HCT116 (cell line): ENCODE measurements around the gene NOLC1. TPM values are rescaled to one million over a fixed set of nuclear protein-coding genes. Genes with fewer than 3 reads are reported as not detected.

ENCODE experiments used
- ATAC-seq: fragments of 200-7000 bp; cut with Tn5 transposase; 2 replicates; pipeline ENCODE4 v1.9.1; 2020; ENCODE audit warnings: mild to moderate bottlenecking, moderate library complexity
- BruUV-seq: library from RNA; stranded (reverse); fragments of 400-500 nt; replicated peaks from 2 replicates; lab custom pipeline; 2021; lab: Mats Ljungman, UMichigan
- CTCF ChIA-PET: fragments of 300-600 bp; sonication (Branson Sonifier 250); formaldehyde crosslinking; loops from one replicate; lab custom pipeline; 2021; ENCODE audit warnings: antibody characterized with exemption; lab: Charles Lee
- POLR2A ChIA-PET: fragments of 300-600, 350-600 bp; sonication (Branson Sonifier 250); formaldehyde crosslinking; loops from one replicate; lab custom pipeline; 2021; ENCODE audit warnings: antibody characterized with exemption; lab: Charles Lee
- RAD21 ChIA-PET, 2 experiments: fragments of 300-600 bp; sonication (Branson Sonifier 250); formaldehyde crosslinking; loops; one replicate each; lab custom pipeline; 2023; ENCODE audit warnings: low total read pairs in 2 of 2; ENCODE audit not compliant: uncharacterized antibody in 2 of 2, unreplicated experiment in 2 of 2, low non-redundant PET in 1 of 2; lab: Charles Lee
- DNase-seq: peaks from one replicate; pipeline ENCODE4 v3.0.0-alpha.2; 2010; ENCODE audit warnings: low read depth, low spot score
- H2AFZ ChIP-seq: fragments of 200-600 bp; shearing (Covaris generic), sonication (generic); 2 replicates; pipeline ENCODE4 v1.6.1; 2017; ENCODE audit warnings: low read depth, mixed run types, mixed read lengths, antibody characterized with exemption, low read length; ENCODE audit not compliant: poor library complexity, severe bottlenecking
- H3K27ac ChIP-seq: 2 replicates; pipeline ENCODE4 v1.5.1; 2012; ENCODE audit warnings: low read depth, low read length
- H3K27me3 ChIP-seq: fragments of 200-600 bp; sonication (generic); 2 replicates; pipeline ENCODE4 v1.6.1; 2016; ENCODE audit warnings: mixed run types, low read length, mixed read lengths; ENCODE audit not compliant: insufficient read depth
- H3K36me3 ChIP-seq, 2 experiments: fragments of 200-500 bp in 1 of 2; fragments of 200-600 bp in 1 of 2; sonication (Bioruptor generic) in 1 of 2; sonication (generic) in 1 of 2; 2 replicates each; pipeline versions ENCODE4 v1.5.1 to v1.6.1; 2014 to 2016; ENCODE audit warnings: low read length in 2 of 2, inconsistent platforms in 1 of 2, mixed read lengths in 1 of 2, mixed run types in 1 of 2; ENCODE audit not compliant: insufficient read depth in 2 of 2, control insufficient read depth in 1 of 2
- H3K4me1 ChIP-seq, 2 experiments: fragments of 200-600 bp in 1 of 2; sonication (generic) in 1 of 2; 2 replicates each; pipeline versions ENCODE4 v1.5.1 to v1.6.1; 2012 to 2017; ENCODE audit warnings: low read length in 2 of 2, inconsistent platforms in 1 of 2, mild to moderate bottlenecking in 1 of 2, mixed read lengths in 1 of 2, mixed run types in 1 of 2, moderate library complexity in 1 of 2; ENCODE audit not compliant: insufficient read depth in 2 of 2, control insufficient read depth in 1 of 2
- H3K4me2 ChIP-seq: fragments of 200-600 bp; sonication (generic); 2 replicates; pipeline ENCODE4 v1.6.1; 2017; ENCODE audit warnings: mixed run types, low read length, mixed read lengths
- H3K4me3 ChIP-seq, 2 experiments: fragments of 200-600 bp in 1 of 2; sonication (generic) in 1 of 2; replicated peaks in 1 of 2; 2 replicates each; pipeline ENCODE4 v1.5.1; 2011 to 2016; ENCODE audit warnings: low read length in 2 of 2, control low read depth in 1 of 2, low read depth in 1 of 2, mild to moderate bottlenecking in 1 of 2, mixed read lengths in 1 of 2, mixed run types in 1 of 2
- H3K79me2 ChIP-seq: fragments of 200-600 bp; sonication (generic); 2 replicates; pipeline ENCODE4 v1.6.1; 2017; ENCODE audit warnings: mild to moderate bottlenecking, mixed run types, low read length, moderate library complexity, mixed read lengths; ENCODE audit not compliant: insufficient read depth
- H3K9ac ChIP-seq: fragments of 200-600 bp; sonication (generic); 2 replicates; pipeline ENCODE4 v1.6.1; 2016; ENCODE audit warnings: low read length, mixed read lengths
- H3K9me2 ChIP-seq: fragments of 200-600 bp; sonication (generic), shearing (Covaris generic); 2 replicates; pipeline ENCODE4 v1.6.1; 2017; ENCODE audit warnings: mixed run types, mild to moderate bottlenecking, moderate library complexity; ENCODE audit not compliant: insufficient read depth
- H3K9me3 ChIP-seq, 2 experiments: fragments of 200-500 bp in 1 of 2; fragments of 200-600 bp in 1 of 2; sonication (Bioruptor generic) in 1 of 2; sonication (generic) in 1 of 2; 2 replicates each; pipeline ENCODE4 v1.6.1; 2014 to 2017; ENCODE audit warnings: low read length in 2 of 2, mixed read lengths in 2 of 2, inconsistent platforms in 1 of 2, low read depth in 1 of 2, mild to moderate bottlenecking in 1 of 2, mixed run types in 1 of 2, moderate library complexity in 1 of 2; ENCODE audit not compliant: control insufficient read depth in 1 of 2, insufficient read depth in 1 of 2
- H4K20me1 ChIP-seq: fragments of 200-600 bp; sonication (generic), shearing (Covaris generic); 2 replicates; pipeline ENCODE4 v1.6.1; 2017; ENCODE audit warnings: mixed run types, mild to moderate bottlenecking, moderate library complexity; ENCODE audit not compliant: insufficient read depth
- ATF3 ChIP-seq: IDR thresholded peaks from 2 replicates; pipeline ENCODE4 v1.6.1; 2012
- CEBPB ChIP-seq: IDR thresholded peaks from 2 replicates; pipeline ENCODE4 v1.6.1; 2012; ENCODE audit warnings: low read depth
- EGR1 ChIP-seq: IDR thresholded peaks from 2 replicates; pipeline ENCODE4 v1.6.1; 2012; ENCODE audit warnings: low read depth
- ELF1 ChIP-seq: IDR thresholded peaks from 2 replicates; pipeline ENCODE4 v1.6.1; 2012; ENCODE audit warnings: low read depth, borderline replicate concordance
- FOSL1 ChIP-seq: IDR thresholded peaks from 2 replicates; pipeline ENCODE4 v1.6.1; 2012; ENCODE audit warnings: low read depth
- JUND ChIP-seq: IDR thresholded peaks from 2 replicates; pipeline ENCODE4 v1.6.1; 2012
- MAX ChIP-seq: IDR thresholded peaks from 2 replicates; pipeline ENCODE4 v1.6.1; 2012
- POLR2A ChIP-seq: IDR thresholded peaks from 2 replicates; pipeline ENCODE4 v1.7.0; 2011; ENCODE audit warnings: borderline replicate concordance; ENCODE audit not compliant: insufficient read depth, insufficient read length; ENCODE audit errors: extremely low read depth
- POLR2AphosphoS5 ChIP-seq: IDR thresholded peaks from 2 replicates; pipeline ENCODE4 v1.6.1; 2011; ENCODE audit warnings: mild to moderate bottlenecking, low read depth, low read length, moderate library complexity
- REST ChIP-seq: IDR thresholded peaks from 2 replicates; pipeline ENCODE4 v1.6.1; 2012; ENCODE audit warnings: low read depth
- SP1 ChIP-seq: IDR thresholded peaks from 2 replicates; pipeline ENCODE4 v1.6.1; 2012; ENCODE audit warnings: low read depth
- SRF ChIP-seq: IDR thresholded peaks from 2 replicates; pipeline ENCODE4 v1.6.1; 2012; ENCODE audit warnings: low read depth
- TCF7L2 ChIP-seq: IDR thresholded peaks from 2 replicates; pipeline ENCODE4 v1.7.0; 2011; ENCODE audit warnings: borderline replicate concordance, inconsistent platforms; ENCODE audit not compliant: insufficient read depth, insufficient read length; ENCODE audit errors: extremely low read depth
- intact Hi-C: fragments of 100-400 bp; cut with micrococcal nuclease; formaldehyde crosslinking; loops from 2 replicates; pipeline ENCODE4 v1.10.0; 2022
- total RNA-seq: library from RNA; stranded (reverse); gene quantifications from one replicate; pipeline ENCODE4 v1.2.1, GENCODE V29; 2021; ENCODE audit not compliant: unreplicated experiment
- TF ChIP-seq, protein P1 (sequence below): IDR thresholded peaks from 2 replicates; pipeline ENCODE4 v1.6.1; 2011; ENCODE audit warnings: mild to moderate bottlenecking, low read length, moderate library complexity; ENCODE audit not compliant: insufficient replicate concordance; ENCODE audit errors: extremely low read depth

The NOLC1 gene
- total RNA-seq, 1 experiment from 2014 or later, result 231 TPM

DNA sequence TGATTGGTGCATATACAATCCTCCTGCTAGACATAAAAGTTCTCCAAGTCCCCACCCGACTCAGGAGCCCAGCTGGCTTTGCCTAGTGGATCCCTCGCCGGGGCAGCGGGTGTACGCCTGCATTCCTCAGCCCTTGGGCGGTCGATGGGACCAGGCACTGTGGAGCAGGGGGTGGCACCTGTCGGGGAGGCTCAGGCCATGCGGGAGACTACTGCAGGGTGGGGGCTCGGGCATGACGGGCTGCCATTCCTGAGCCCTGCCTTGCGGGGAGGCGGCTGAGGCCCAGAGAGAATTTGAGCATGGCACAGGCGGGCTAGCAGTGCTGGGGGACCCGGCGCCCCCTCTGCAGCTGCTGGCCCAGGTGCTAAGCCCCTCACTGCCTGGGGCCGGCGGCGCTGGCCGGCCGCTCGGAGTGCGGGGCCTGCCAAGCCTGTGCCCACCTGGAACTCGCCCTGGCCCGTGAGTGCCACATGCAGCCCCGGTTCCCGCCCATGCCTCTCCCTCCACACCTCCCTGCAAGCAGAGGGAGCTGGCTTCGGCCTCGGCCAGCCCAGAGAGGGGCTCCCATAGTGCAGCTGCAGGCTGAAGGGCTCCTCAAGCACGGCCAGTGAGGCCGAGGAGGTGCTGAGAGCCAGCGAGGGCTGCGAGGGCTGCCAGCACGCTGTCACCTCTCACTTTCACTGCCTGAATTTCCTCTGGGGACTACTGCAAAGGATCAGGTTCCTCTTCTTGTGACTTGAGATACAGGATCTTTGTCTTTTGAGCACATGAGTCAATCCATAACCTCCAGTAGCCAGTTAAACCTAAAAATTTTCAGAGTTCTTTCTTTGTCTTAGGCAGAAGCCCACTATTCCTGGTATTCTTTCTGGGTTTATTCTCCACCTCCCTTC, 48.8 kb downstream of the NOLC1 start:
- Histone ChIP-seq H3K4me1 (peaks cover 10 to 15% of the 10 kb centered on the region in 2 experiments; a peak in 3 of 4 replicates), H3K9me2 (no peaks in the 10 kb centered on the region), H3K27me3 (no peaks in the 10 kb centered on the region), H3K9ac (no peak overlapping the region), H3K9me3 (no peaks in the 10 kb centered on the region), H3K36me3 (no peaks in the 10 kb centered on the region), H3K27ac (no peak overlapping the region), H3K79me2 (no peaks in the 10 kb centered on the region), H4K20me1 (no peaks in the 10 kb centered on the region), H2AFZ (no peak overlapping the region), H3K4me2 (no peak overlapping the region), H3K4me3 (no peak overlapping the region)
- BruUV-seq, result no TSS peak
- ChIA-PET CTCF (no interaction called here), POLR2A (interaction anchor here (0.8 to 1.0 kb wide), 2 partner anchors 8 to 29 kb away, joined by 3 to 4 read pairs; no protein-coding TSS in a partner anchor), RAD21 (no interaction called here)
- DNase-seq (no peak), ATAC-seq (no peak)
- TF ChIP-seq FOSL1, result no peak
- no peak for TF ChIP-seq TCF7L2
- no peak for TF ChIP-seq ELF1
- no peak for TF ChIP-seq MAX
- TF ChIP-seq, protein P1, sequence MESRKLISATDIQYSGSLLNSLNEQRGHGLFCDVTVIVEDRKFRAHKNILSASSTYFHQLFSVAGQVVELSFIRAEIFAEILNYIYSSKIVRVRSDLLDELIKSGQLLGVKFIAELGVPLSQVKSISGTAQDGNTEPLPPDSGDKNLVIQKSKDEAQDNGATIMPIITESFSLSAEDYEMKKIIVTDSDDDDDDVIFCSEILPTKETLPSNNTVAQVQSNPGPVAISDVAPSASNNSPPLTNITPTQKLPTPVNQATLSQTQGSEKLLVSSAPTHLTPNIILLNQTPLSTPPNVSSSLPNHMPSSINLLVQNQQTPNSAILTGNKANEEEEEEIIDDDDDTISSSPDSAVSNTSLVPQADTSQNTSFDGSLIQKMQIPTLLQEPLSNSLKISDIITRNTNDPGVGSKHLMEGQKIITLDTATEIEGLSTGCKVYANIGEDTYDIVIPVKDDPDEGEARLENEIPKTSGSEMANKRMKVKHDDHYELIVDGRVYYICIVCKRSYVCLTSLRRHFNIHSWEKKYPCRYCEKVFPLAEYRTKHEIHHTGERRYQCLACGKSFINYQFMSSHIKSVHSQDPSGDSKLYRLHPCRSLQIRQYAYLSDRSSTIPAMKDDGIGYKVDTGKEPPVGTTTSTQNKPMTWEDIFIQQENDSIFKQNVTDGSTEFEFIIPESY, result no peak
- no peak for TF ChIP-seq CEBPB
- no peak for TF ChIP-seq POLR2AphosphoS5
- TF ChIP-seq SP1, result no peak
- TF ChIP-seq ATF3, result no peak
- TF ChIP-seq EGR1, result no peak
- no peak for TF ChIP-seq POLR2A
- TF ChIP-seq SRF, result no peak
- no peak for TF ChIP-seq JUND
- no peak for TF ChIP-seq REST
- intact Hi-C loops, result no loop called here
